Measurements from ENCODE around the gene PPFIBP1. TPM values are rescaled to one million over a fixed set of nuclear protein-coding genes. Genes with fewer than 3 reads are reported as not detected.
A peak's percentile ranks its signal among the peaks of the same experiment; 100 is the strongest.

PPFIBP1 gene
- total RNA-seq, 2 experiments from 2014 or later: 14.9 to 15.6 TPM

GRCh38 chr12:27528788-27529187 lies 4.8 kb downstream of the PPFIBP1 start:
- H3K36me3 Mint-ChIP-seq (ENCODE audit: low read depth): no peaks in the 10 kb centered on the region

GRCh38 chr12:27530157-27530922 lies 6.3 kb downstream of the PPFIBP1 start:
- Mint-ChIP-seq H3K4me1 (peaks cover 34% of the 10 kb centered on the region), H3K36me3 (ENCODE audit: low read depth) (no peaks in the 10 kb centered on the region), H3K4me3 (no peak overlapping the region), H3K27ac (no peak overlapping the region), H3K9me3 (ENCODE audit: low read depth) (no peaks in the 10 kb centered on the region), H3K27me3 (peaks cover 1% of the 10 kb centered on the region)
- intact Hi-C loops (cut with DNase I, micrococcal nuclease): no loop called here
- ATAC-seq (no peak), DNase-seq (no peak)
- ChIA-PET CTCF (interaction anchor here (0.8 to 1.4 kb wide), 4 partner anchors 9 to 57 kb away, joined by 3 to 6 read pairs (median 4); no protein-coding TSS in a partner anchor), POLR2A (interaction anchor here (0.6 kb wide), 1 partner anchor 9 kb away, joined by 3 read pairs; no protein-coding TSS in a partner anchor)

More at GRCh38 chr12:27528788-27529187, 4.8 kb downstream of the PPFIBP1 start:
- Mint-ChIP-seq H3K27me3 (peaks cover 5% of the 10 kb centered on the region), H3K9me3 (ENCODE audit: low read depth) (no peaks in the 10 kb centered on the region), H3K27ac (no peak overlapping the region), H3K4me3 (no peak overlapping the region), H3K4me1 (peaks cover 28% of the 10 kb centered on the region)
- intact Hi-C loops (cut with DNase I, micrococcal nuclease): no loop called here
- POLR2A ChIA-PET: no interaction called here
- DNase-seq: no peak
- no peak for ATAC-seq
- CTCF ChIA-PET: no interaction called here

- Mint-ChIP-seq H3K4me1 (peaks cover 33% of the 10 kb centered on the region), H3K27ac (no peak overlapping the region), H3K9me3 (ENCODE audit: low read depth) (no peaks in the 10 kb centered on the region), H3K36me3 (ENCODE audit: low read depth) (no peaks in the 10 kb centered on the region), H3K4me3 (no peak overlapping the region), H3K27me3 (no peaks in the 10 kb centered on the region)
- POLR2A ChIA-PET: interaction anchor here (0.6 kb wide), 1 partner anchor 50 kb away, joined by 3 read pairs; no protein-coding TSS in a partner anchor
- intact Hi-C loops (cut with DNase I, micrococcal nuclease): no loop called here
- CTCF ChIA-PET: interaction anchor here (0.6 to 1.4 kb wide), 4 partner anchors 9 to 497 kb away, joined by 3 to 6 read pairs (median 4); no protein-coding TSS in a partner anchor
- no peak for DNase-seq
- ATAC-seq: no peak
These were observed 7.9 kb downstream of the PPFIBP1 start for GRCh38 chr12:27531896-27532295.

GRCh38 chr12:27534060-27534764 lies 10.2 kb downstream of the PPFIBP1 start:
- ChIA-PET CTCF (interaction anchor here (0.6 to 2.1 kb wide), 5 partner anchors 11 to 1033 kb away, joined by 3 to 8 read pairs (median 4); partner anchors contain the start of gene PPFIBP1), POLR2A (interaction anchor here (0.6 kb wide), 2 partner anchors 65 to 269 kb away, joined by 4 to 6 read pairs; no protein-coding TSS in a partner anchor)
- H3K4me1 Mint-ChIP-seq: peaks cover 38% of the 10 kb centered on the region
- no peaks in the 10 kb centered on the region for H3K27me3 Mint-ChIP-seq
- peak overlapping the region; percentile 38 for H3K27ac Mint-ChIP-seq
- peak; percentile 50 for DNase-seq
- H3K4me3 Mint-ChIP-seq: peak overlapping the region; percentile 3
- H3K36me3 Mint-ChIP-seq (ENCODE audit: low read depth): no peaks in the 10 kb centered on the region
- H3K9me3 Mint-ChIP-seq (ENCODE audit: low read depth): no peaks in the 10 kb centered on the region
- ATAC-seq: peak; percentile 84
- intact Hi-C loops (cut with DNase I, micrococcal nuclease): loop anchor here (1.0 to 2.0 kb wide), 3 partner anchors 10 to 36 kb away; partner anchors contain the start of gene PPFIBP1 (in 1 of the 2)

- intact Hi-C loops (cut with DNase I, micrococcal nuclease): loop anchor here (1.0 to 2.0 kb wide), 3 partner anchors 10 to 36 kb away; partner anchors contain the start of gene PPFIBP1 (in 1 of the 2)
- Mint-ChIP-seq H3K9me3 (ENCODE audit: low read depth) (no peaks in the 10 kb centered on the region), H3K4me3 (peak overlapping the region; percentile 3), H3K36me3 (ENCODE audit: low read depth) (no peaks in the 10 kb centered on the region), H3K27me3 (no peaks in the 10 kb centered on the region), H3K4me1 (peaks cover 38% of the 10 kb centered on the region), H3K27ac (peak overlapping the region; percentile 38)
- peak; percentile 30 for ATAC-seq
- DNase-seq: no peak
- CTCF ChIA-PET: interaction anchor here (0.6 to 2.1 kb wide), 5 partner anchors 10 to 100 kb away, joined by 3 to 8 read pairs (median 4); partner anchors contain the start of gene PPFIBP1
- POLR2A ChIA-PET: interaction anchor here (0.6 kb wide), 2 partner anchors 65 to 268 kb away, joined by 4 to 6 read pairs; no protein-coding TSS in a partner anchor
These were observed 10.8 kb downstream of the PPFIBP1 start for GRCh38 chr12:27534765-27535161.

GRCh38 chr12:27535318-27535717 lies 11.3 kb downstream of the PPFIBP1 start:
- intact Hi-C loops (cut with DNase I, micrococcal nuclease): loop anchor here in 1 of 2 experiments (2.0 kb wide), 1 partner anchor 37 kb away; no protein-coding TSS in a partner anchor
- Mint-ChIP-seq H3K36me3 (ENCODE audit: low read depth) (no peaks in the 10 kb centered on the region), H3K27ac (no peak overlapping the region), H3K9me3 (ENCODE audit: low read depth) (no peaks in the 10 kb centered on the region), H3K27me3 (no peaks in the 10 kb centered on the region), H3K4me3 (no peak overlapping the region), H3K4me1 (peaks cover 33% of the 10 kb centered on the region)
- CTCF ChIA-PET: interaction anchor here (0.9 to 1.2 kb wide), 2 partner anchors 12 to 50 kb away, joined by 4 to 6 read pairs; partner anchors contain the start of gene PPFIBP1
- POLR2A ChIA-PET: no interaction called here
- ATAC-seq: no peak
- no peak for DNase-seq

- ChIA-PET POLR2A (no interaction called here), CTCF (no interaction called here)
- Mint-ChIP-seq H3K9me3 (ENCODE audit: low read depth) (no peaks in the 10 kb centered on the region), H3K27ac (no peak overlapping the region), H3K4me1 (peaks cover 26% of the 10 kb centered on the region), H3K36me3 (ENCODE audit: low read depth) (no peaks in the 10 kb centered on the region), H3K27me3 (peaks cover 3% of the 10 kb centered on the region), H3K4me3 (no peak overlapping the region)
- DNase-seq: no peak
- no peak for ATAC-seq
- intact Hi-C loops (cut with DNase I, micrococcal nuclease): no loop called here
These were observed 14.1 kb downstream of the PPFIBP1 start for GRCh38 chr12:27537855-27538675.

- intact Hi-C loops (cut with DNase I, micrococcal nuclease): no loop called here
- POLR2A ChIA-PET: no interaction called here
- ATAC-seq (no peak), DNase-seq (no peak)
- CTCF ChIA-PET: interaction anchor here (1.4 kb wide), 1 partner anchor 9 kb away, joined by 4 read pairs; no protein-coding TSS in a partner anchor
- Mint-ChIP-seq H3K4me3 (no peak overlapping the region), H3K36me3 (ENCODE audit: low read depth) (peaks cover under 1% of the 10 kb centered on the region), H3K9me3 (ENCODE audit: low read depth) (no peaks in the 10 kb centered on the region), H3K4me1 (peaks cover 17% of the 10 kb centered on the region), H3K27ac (no peak overlapping the region), H3K27me3 (peaks cover 4% of the 10 kb centered on the region)
These were observed 15.2 kb downstream of the PPFIBP1 start for GRCh38 chr12:27539191-27539631.

- peaks cover 7% of the 10 kb centered on the region for H3K27me3 Mint-ChIP-seq
- no peak overlapping the region for H3K4me3 Mint-ChIP-seq
- peaks cover 5% of the 10 kb centered on the region for H3K4me1 Mint-ChIP-seq
- CTCF ChIA-PET: interaction anchor here (0.5 to 0.7 kb wide), 2 partner anchors 18 to 125 kb away, joined by 3 to 4 read pairs; no protein-coding TSS in a partner anchor
- H3K36me3 Mint-ChIP-seq (ENCODE audit: low read depth): peaks cover 5% of the 10 kb centered on the region
- POLR2A ChIA-PET: no interaction called here
- DNase-seq (no peak), ATAC-seq (no peak)
- no peaks in the 10 kb centered on the region for H3K9me3 Mint-ChIP-seq (ENCODE audit: low read depth)
- H3K27ac Mint-ChIP-seq: no peak overlapping the region
- intact Hi-C loops (cut with DNase I, micrococcal nuclease): no loop called here
These were observed 17.2 kb downstream of the PPFIBP1 start for GRCh38 chr12:27541031-27541719.

- Mint-ChIP-seq H3K27ac (no peak overlapping the region), H3K9me3 (ENCODE audit: low read depth) (no peaks in the 10 kb centered on the region), H3K27me3 (peaks cover 7% of the 10 kb centered on the region), H3K36me3 (ENCODE audit: low read depth) (peaks cover 5% of the 10 kb centered on the region), H3K4me1 (peaks cover 5% of the 10 kb centered on the region), H3K4me3 (no peak overlapping the region)
- ATAC-seq (no peak), DNase-seq (no peak)
- ChIA-PET POLR2A (no interaction called here), CTCF (no interaction called here)
- intact Hi-C loops (cut with DNase I, micrococcal nuclease): no loop called here
These were observed 18.6 kb downstream of the PPFIBP1 start for GRCh38 chr12:27542628-27543027.

All from activated CD4-positive, alpha-beta T cell treated with anti-CD3 and anti-CD28 coated beads for 36 hours (primary cell).